Measurements from ENCODE around the gene MGMT.

- TF ChIP-seq CTCF (IDR thresholded peaks at IDR 0.05) (no peak), POLR2A (IDR thresholded peaks at IDR 0.05) (no peak)
These were observed 293.4 kb downstream of the MGMT start for GRCh38 chr10:129760416-129760815.

All from testis (tissue), 2 donors.